ENCODE data around the gene GPR139.

- TF ChIP-seq CTCF (conservative IDR thresholded peaks at IDR 0.05) (no peak), EZH2 (IDR thresholded peaks at IDR 0.05; ENCODE audit: low read depth) (no peak)
Measured at GRCh38 chr16:20073203-20074098, at the start of gene GPR139.
